ENCODE results near the gene GADD45GIP1.

Gene GADD45GIP1

DNA sequence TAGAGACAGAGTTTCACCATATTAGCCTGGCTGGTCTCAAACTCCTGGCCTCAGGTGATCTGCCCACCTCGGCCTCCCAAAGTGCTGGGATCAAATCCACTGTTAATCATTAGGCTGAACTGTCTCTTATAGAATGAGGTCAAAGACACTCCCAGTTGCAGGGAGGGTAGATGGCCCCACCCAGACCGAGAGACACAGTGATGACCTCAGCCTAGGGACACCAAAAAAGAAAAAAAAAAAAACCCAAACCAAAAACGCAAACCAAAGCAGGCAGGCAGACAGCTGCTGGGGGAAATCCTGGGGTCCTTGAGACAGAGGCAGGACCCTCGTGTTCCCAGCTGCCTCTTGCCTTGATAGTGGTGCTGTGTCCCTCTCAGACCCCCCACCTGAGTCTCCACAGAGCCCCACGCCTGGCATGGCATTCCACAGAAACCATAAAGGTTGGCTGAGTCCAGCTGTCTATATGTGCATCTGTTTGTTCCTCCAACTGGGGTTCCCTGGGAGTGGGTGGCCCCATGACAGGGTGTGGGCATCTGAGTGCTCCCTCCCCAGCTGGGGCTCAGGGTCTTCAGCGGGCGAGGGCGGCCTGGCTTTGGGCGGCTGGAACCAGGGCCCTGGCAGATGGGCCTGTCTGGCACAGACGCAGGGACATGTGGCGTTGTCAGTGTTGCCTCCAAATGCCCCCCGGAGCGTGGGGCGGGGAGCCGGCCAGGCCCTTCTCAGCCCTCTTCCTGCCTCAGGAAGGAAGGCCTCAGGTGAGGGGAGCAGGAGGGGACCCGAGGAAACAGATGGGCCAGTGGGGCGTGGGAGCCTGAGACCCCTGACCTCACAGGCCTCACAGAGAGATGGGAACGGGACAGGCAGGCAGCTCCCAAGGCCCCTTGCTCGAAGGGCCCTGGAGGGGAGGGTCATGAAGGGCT, 17.5 kb upstream of the GADD45GIP1 start:
- in situ Hi-C loops (cut with HindIII; ENCODE audit: low sequenced_read_pairs), result no loop called here
- H3K4me3 ChIP-seq (ENCODE audit: low read depth, low read length), result no peak overlapping the region
- DNase-seq (ENCODE audit: low read depth), result no peak
- TF ChIP-seq, protein P1, sequence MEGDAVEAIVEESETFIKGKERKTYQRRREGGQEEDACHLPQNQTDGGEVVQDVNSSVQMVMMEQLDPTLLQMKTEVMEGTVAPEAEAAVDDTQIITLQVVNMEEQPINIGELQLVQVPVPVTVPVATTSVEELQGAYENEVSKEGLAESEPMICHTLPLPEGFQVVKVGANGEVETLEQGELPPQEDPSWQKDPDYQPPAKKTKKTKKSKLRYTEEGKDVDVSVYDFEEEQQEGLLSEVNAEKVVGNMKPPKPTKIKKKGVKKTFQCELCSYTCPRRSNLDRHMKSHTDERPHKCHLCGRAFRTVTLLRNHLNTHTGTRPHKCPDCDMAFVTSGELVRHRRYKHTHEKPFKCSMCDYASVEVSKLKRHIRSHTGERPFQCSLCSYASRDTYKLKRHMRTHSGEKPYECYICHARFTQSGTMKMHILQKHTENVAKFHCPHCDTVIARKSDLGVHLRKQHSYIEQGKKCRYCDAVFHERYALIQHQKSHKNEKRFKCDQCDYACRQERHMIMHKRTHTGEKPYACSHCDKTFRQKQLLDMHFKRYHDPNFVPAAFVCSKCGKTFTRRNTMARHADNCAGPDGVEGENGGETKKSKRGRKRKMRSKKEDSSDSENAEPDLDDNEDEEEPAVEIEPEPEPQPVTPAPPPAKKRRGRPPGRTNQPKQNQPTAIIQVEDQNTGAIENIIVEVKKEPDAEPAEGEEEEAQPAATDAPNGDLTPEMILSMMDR (IDR thresholded peaks at IDR 0.05; ENCODE audit: low read depth, low read length, missing control alignments), result no peak

DNA sequence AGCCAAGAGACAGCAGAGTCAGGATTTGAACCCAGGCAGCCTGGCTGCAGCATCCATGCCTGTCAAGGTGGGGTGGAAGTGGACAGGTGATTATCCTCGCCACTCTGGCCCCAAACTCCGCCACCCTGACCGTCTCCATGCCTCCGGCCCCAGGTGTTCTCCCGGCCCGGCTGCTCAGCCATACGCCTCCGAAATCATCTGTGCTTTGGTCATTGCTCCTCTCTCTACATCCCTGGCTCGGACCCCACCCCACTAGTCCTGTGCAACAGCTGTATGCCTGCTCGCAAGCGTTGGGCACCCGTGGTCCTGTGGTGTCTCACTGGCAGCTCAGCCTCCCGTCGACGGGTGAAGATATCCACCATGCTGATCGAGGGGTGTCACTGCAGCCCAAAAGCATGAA, 16.2 kb upstream of the GADD45GIP1 start:
- TF ChIP-seq, protein P1 (IDR thresholded peaks at IDR 0.05; ENCODE audit: low read depth, low read length, missing control alignments), result no peak
- H3K4me3 ChIP-seq (ENCODE audit: low read depth, low read length), result no peak overlapping the region
- DNase-seq (ENCODE audit: low read depth), result no peak
- in situ Hi-C loops (cut with HindIII; ENCODE audit: low sequenced_read_pairs), result no loop called here

DNA sequence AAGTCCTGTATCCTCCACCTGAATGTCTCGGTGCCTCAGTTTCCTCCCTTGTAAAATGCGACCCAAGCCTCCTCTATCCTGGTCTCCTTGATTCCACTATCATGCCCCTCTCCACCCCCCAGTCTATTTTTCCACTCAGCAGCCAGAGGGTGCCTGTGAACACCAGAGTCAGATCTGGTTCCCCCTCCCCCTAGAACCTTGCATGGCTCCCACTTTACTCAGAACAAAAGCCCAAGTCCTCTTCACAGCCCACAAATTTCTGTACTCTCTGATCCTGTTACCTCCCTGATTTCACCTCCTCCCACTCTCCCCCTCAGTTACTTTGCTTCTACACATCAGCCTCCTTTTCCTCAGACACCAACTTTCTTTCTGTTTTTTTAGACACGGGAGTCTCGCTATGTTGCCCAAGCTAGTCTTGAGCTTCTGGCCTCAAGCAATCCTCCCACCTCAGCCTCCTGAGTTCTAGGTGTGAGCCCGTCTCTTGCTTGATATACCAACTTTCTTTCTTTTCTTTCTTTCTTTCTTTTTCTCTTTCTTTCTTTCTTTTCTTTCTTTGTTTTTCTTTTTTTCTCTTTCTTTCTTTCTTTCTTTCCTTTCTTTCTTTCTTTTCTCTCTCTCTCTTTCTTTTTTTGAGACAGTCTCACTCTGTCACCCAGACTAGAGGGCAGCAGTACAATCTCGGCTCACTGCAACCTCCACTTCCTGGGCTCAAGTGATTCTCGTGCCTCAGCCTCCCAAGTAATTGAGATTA, 13.2 kb upstream of the GADD45GIP1 start:
- DNase-seq (ENCODE audit: low read depth), result no peak
- TF ChIP-seq, protein P1 (IDR thresholded peaks at IDR 0.05; ENCODE audit: low read depth, low read length, missing control alignments), result no peak
- H3K4me3 ChIP-seq (ENCODE audit: low read depth, low read length), result no peak overlapping the region
- in situ Hi-C loops (cut with HindIII; ENCODE audit: low sequenced_read_pairs), result no loop called here

DNA sequence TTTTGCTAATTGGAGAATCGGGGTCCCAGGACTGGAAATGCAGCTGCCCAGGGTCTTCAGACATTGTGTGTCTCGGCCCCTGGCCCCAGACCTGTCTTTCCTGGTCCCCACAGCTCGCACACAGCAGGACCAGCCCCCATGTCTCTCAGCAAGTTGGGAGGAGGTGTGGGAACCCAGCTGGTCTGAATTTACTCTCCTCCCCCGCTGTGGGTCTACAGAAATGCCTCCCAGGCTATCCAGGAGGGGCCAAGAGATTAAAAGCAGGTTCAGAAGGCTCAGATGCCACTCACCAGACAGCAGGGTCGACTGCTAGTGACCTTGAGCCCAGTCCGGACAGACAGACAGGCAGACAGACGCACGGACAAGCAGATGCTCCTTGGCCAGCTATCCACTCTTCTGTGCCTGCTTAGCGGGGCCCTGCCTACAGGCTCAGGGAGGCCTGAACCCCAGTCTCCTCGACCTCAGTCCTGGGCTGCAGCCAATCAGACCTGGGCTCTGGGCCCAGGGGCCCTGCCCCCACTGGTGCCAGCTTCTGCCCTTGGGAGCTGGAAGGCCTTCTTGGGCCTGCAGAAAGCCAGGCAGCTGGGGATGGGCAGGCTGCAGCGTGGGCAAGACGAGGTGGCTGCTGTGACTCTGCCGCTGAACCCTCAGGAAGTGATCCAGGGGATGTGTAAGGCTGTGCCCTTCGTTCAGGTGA, 12.4 kb upstream of the GADD45GIP1 start, which contains the start of gene DAND5:
TSS of gene DAND5 (plus strand) at position 285 of the 697 bp plus-strand sequence. CDS start at position 370, 85 bp downstream.
- DNase-seq (ENCODE audit: low read depth), result no peak
- no peak within 1 kb of the TSS for H3K4me3 ChIP-seq (ENCODE audit: low read depth, low read length)
- in situ Hi-C loops (cut with HindIII; ENCODE audit: low sequenced_read_pairs), result no loop called here
- TF ChIP-seq, protein P1 (IDR thresholded peaks at IDR 0.05; ENCODE audit: low read depth, low read length, missing control alignments), result no peak

GRCh38 chr19:12967907-12968306, 10.9 kb upstream of the GADD45GIP1 start:
- in situ Hi-C loops (cut with HindIII; ENCODE audit: low sequenced_read_pairs), result no loop called here
- no peak overlapping the region for H3K4me3 ChIP-seq (ENCODE audit: low read depth, low read length)
- no peak for DNase-seq (ENCODE audit: low read depth)
- TF ChIP-seq, protein P1 (IDR thresholded peaks at IDR 0.05; ENCODE audit: low read depth, low read length, missing control alignments), result no peak

DNA sequence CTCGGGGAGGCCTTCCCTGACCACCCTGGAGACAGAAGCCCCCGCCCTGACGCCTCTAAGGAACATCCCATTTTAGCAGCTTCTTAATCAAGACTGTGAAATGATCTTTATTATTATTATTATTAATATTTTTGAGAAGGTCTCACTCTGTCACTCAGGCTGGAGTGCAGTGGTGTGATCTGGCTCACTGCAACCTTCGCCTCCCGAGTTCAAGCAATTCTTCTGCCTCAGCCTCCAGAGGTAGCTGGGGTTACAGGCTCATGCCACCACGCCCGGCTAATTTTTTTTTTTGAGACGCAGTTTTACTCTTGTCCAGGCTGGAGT, 8.8 kb upstream of the GADD45GIP1 start:
- no peak for DNase-seq (ENCODE audit: low read depth)
- in situ Hi-C loops (cut with HindIII; ENCODE audit: low sequenced_read_pairs), result no loop called here
- TF ChIP-seq, protein P1 (IDR thresholded peaks at IDR 0.05; ENCODE audit: low read depth, low read length, missing control alignments), result no peak
- H3K4me3 ChIP-seq (ENCODE audit: low read depth, low read length), result no peak overlapping the region

All from astrocyte of the cerebellum (primary cell).